ENCODE data around the gene DHX15. TPM values are rescaled to one million over a fixed set of nuclear protein-coding genes. Genes with fewer than 3 reads are reported as not detected.

The DHX15 gene
- total RNA-seq, 2 experiments from 2014 or later, result 185 to 187 TPM

DNA sequence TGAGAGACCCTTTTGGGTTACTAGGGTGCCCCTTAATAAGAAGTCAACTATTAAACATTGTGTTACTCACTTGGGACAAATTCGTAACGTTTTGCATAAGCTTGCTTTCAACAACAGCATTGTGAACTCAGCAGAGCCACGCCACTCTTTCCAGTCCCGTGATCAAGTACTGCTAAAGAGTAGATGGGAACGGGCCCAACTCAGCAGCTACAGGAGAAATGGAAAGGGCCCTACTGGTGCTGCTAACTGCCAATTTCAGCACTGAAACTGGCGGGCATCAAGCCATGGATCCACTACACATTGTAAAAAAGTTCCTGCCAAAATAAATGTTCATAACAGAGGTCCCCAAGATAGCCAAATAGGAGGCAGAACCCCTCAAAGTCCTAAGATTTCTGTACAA is 19.0 kb upstream of the DHX15 start:
- no peak for DNase-seq
- POLR2A ChIA-PET, result no interaction called here
- H3K9me3 Mint-ChIP-seq, result peaks cover 4% of the 10 kb centered on the region
- H3K4me1 Mint-ChIP-seq, result peaks cover 2% of the 10 kb centered on the region
- H3K27me3 Mint-ChIP-seq, result peaks cover 7% of the 10 kb centered on the region
- CTCF ChIA-PET, result no interaction called here
- H3K36me3 Mint-ChIP-seq (ENCODE audit: low read depth), result no peaks in the 10 kb centered on the region
- H3K4me3 Mint-ChIP-seq, result no peak overlapping the region
- no peak overlapping the region for H3K27ac Mint-ChIP-seq

DNA sequence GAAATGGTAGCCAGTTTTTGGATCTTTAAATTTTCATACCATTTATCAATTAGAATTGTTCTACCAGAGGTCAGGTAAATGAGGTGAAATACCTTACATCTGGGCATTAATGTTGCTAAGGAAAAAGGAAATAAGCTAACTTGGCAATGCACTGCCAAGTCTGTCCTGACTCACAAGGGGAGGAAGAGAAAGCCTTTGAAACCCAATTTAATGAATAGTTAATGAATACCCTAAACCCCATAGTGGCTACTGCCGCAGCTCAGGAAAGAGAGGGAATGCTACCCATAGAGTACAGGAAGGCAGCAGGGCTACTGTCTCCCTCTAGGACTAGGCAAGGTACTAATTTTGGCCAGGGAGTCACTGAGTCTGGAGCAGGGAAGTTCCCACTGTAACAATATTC is 16.8 kb upstream of the DHX15 start:
- Mint-ChIP-seq H3K36me3 (ENCODE audit: low read depth) (no peaks in the 10 kb centered on the region), H3K4me1 (peaks cover 2% of the 10 kb centered on the region), H3K27me3 (peaks cover 7% of the 10 kb centered on the region), H3K9me3 (peaks cover 5% of the 10 kb centered on the region), H3K27ac (no peak overlapping the region), H3K4me3 (no peak overlapping the region)
- ChIA-PET CTCF (interaction anchor here (0.6 to 2.1 kb wide), 3 partner anchors 10 to 44 kb away, joined by 3 to 4 read pairs (median 4); no protein-coding TSS in a partner anchor), POLR2A (no interaction called here)
- no peak for DNase-seq

DNA sequence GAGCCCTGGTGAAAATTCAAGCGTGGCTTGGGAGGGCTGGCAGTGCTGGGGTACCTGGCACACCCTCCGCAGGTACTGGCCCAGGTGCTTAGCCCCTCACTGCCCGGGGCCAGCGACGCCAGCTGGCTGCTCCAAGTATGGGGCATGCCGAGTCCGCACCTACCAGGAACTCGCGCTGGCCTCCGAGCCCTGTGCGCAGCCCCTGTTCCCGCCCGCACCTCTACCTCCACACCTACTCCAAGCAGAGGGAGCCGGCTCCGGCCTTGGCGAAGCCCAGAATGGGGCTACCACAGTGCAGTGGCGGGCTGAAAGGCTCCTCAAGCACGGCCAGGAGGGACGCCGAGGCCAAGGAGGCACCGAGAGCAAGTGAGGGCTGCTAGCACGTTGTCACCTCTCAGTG is 14.9 kb upstream of the DHX15 start:
- Mint-ChIP-seq H3K4me3 (no peak overlapping the region), H3K27ac (no peak overlapping the region), H3K9me3 (peaks cover 5% of the 10 kb centered on the region), H3K27me3 (peaks cover 4% of the 10 kb centered on the region), H3K36me3 (ENCODE audit: low read depth) (no peaks in the 10 kb centered on the region), H3K4me1 (no peaks in the 10 kb centered on the region)
- ChIA-PET POLR2A (no interaction called here), CTCF (interaction anchor here (1.7 to 2.1 kb wide), 2 partner anchors 12 to 14 kb away, joined by 4 read pairs; partner anchors contain the start of gene DHX15)
- DNase-seq, result no peak

DNA sequence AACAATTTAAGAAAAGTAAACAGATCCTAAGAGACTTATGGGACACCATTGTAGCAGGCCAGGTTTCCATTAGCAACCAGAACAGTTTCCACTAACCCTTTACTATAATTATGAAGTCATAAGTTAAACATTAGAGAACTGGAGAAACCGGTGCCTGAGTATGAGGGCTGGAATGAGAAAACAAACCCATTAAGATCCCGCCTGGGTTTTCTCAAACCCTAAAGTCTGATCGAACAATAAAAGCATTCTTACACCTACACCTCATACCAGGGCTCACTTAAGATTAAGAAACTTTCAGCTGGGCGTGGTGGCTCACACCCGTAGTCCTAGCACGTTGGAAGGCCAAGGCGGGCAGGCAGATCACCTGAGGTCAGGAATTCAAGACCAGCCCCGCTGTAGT is 13.7 kb upstream of the DHX15 start:
- CTCF ChIA-PET, result interaction anchor here (1.7 kb wide), 1 partner anchor 13 kb away, joined by 4 read pairs; the partner anchor contains the start of gene DHX15
- H3K4me1 Mint-ChIP-seq, result no peaks in the 10 kb centered on the region
- peaks cover 4% of the 10 kb centered on the region for H3K27me3 Mint-ChIP-seq
- POLR2A ChIA-PET, result no interaction called here
- peaks cover 5% of the 10 kb centered on the region for H3K9me3 Mint-ChIP-seq
- no peak overlapping the region for H3K4me3 Mint-ChIP-seq
- no peak overlapping the region for H3K27ac Mint-ChIP-seq
- DNase-seq, result no peak
- H3K36me3 Mint-ChIP-seq (ENCODE audit: low read depth), result no peaks in the 10 kb centered on the region

DNA sequence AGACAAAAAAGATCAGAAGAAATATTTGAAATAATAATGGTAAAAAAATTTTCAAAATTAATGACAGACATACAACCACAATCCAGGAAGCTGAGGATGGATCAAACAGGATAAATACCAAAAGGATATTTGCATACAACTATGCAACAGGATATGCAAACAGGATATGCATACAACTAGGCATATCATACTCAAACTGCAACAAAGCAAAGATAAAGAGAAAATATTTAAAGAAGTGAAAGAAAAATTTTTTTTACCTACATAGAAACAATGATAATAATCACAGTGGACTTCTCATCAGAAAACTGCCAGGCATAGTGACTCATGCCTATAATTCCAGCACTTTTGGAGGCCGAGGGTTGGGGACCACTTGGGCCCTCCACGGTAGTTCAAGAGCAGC is 11.3 kb upstream of the DHX15 start:
- Mint-ChIP-seq H3K9me3 (peaks cover 14% of the 10 kb centered on the region), H3K4me3 (no peak overlapping the region), H3K36me3 (ENCODE audit: low read depth) (peaks cover 4% of the 10 kb centered on the region), H3K4me1 (no peaks in the 10 kb centered on the region), H3K27ac (no peak overlapping the region), H3K27me3 (peaks cover 16% of the 10 kb centered on the region)
- POLR2A ChIA-PET, result no interaction called here
- CTCF ChIA-PET, result no interaction called here
- no peak for DNase-seq

DNA sequence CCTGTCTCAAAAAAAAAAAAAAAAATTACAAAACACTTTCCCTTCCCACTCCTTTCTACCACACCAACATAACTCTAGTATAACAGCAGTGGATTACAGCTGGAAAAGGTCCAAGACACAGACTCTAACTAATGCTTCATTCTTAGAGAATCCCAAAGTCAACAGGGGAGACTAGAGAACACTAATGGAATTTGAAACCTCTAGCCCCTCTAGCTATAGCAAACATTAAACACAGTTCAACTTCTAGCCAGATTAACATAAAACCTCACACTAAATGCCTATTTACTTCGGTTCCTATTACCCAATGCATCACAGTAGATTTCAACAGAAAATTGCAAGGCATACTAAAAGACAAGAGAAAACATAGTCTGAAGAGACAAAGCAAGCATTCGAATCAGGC is 10.5 kb upstream of the DHX15 start:
- Mint-ChIP-seq H3K4me1 (no peaks in the 10 kb centered on the region), H3K36me3 (ENCODE audit: low read depth) (peaks cover 7% of the 10 kb centered on the region), H3K4me3 (no peak overlapping the region), H3K27ac (no peak overlapping the region), H3K27me3 (peaks cover 16% of the 10 kb centered on the region), H3K9me3 (peaks cover 21% of the 10 kb centered on the region)
- CTCF ChIA-PET, result interaction anchor here (0.7 kb wide), 1 partner anchor 829 kb away, joined by 6 read pairs; no protein-coding TSS in a partner anchor
- POLR2A ChIA-PET, result no interaction called here
- DNase-seq, result no peak

DNA sequence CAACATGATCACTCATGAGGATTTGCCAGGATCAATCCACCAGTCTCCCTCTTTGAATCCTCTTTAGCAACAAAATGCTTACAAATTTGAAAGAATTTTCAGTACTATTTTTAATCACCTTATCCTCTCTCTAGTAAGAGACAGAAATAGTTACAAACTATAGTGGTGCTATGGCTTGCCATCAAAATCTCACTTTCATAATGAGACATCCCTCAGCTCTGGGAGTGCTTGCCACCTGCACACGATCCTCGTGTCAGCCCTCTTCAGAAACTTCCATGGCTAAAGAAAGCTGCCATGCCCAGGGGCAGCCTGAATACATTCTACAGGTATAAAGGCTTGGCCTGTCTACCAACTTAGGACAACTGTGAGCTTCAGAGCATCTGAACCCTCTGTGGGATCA is 5.1 kb upstream of the DHX15 start:
- H3K27me3 Mint-ChIP-seq, result peaks cover 12% of the 10 kb centered on the region
- DNase-seq, result no peak
- CTCF ChIA-PET, result no interaction called here
- peaks cover 11% of the 10 kb centered on the region for H3K4me1 Mint-ChIP-seq
- H3K4me3 Mint-ChIP-seq, result no peak overlapping the region
- H3K27ac Mint-ChIP-seq, result no peak overlapping the region
- H3K9me3 Mint-ChIP-seq, result peaks cover 24% of the 10 kb centered on the region
- POLR2A ChIA-PET, result no interaction called here
- peaks cover 9% of the 10 kb centered on the region for H3K36me3 Mint-ChIP-seq (ENCODE audit: low read depth)

DNA sequence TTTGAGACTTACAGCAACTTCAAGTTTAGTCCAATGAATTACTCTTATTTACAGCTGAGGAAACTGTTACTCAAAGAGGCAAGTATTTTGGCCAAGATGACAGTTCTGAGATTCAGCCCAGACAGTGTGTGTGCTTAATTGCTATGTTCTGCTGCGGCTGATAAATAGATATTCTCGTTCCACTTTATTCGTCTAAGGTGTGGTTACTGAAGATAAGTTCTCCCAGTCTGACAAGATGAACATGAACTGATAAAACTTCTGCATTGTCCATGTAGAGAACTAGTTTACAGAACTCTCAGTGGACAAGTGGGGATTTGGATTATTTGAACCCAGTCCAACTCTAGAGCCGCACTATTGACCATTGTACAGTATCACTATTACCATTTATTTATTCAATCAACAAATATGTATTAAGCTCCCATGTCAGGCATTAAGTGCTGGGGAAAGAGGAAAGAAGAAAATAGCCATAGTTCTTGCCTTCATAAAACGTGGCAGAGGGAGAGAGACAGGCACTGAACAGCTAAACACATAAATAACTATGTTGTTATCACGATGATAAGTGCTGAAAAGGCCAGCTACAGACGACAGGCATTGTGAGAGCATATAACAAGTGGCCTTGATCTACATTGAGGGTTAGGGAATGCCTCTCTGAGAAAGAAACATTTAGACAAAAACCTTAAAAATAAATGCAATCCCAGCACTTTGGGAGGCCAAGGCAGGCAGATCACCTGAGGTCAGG is 4.0 kb upstream of the DHX15 start:
- POLR2A ChIA-PET, result no interaction called here
- Mint-ChIP-seq H3K27ac (no peak overlapping the region), H3K36me3 (ENCODE audit: low read depth) (peaks cover 11% of the 10 kb centered on the region), H3K27me3 (peaks cover 12% of the 10 kb centered on the region), H3K9me3 (peaks cover 24% of the 10 kb centered on the region), H3K4me1 (peaks cover 11% of the 10 kb centered on the region), H3K4me3 (no peak overlapping the region)
- CTCF ChIA-PET, result no interaction called here
- DNase-seq, result no peak

DNA sequence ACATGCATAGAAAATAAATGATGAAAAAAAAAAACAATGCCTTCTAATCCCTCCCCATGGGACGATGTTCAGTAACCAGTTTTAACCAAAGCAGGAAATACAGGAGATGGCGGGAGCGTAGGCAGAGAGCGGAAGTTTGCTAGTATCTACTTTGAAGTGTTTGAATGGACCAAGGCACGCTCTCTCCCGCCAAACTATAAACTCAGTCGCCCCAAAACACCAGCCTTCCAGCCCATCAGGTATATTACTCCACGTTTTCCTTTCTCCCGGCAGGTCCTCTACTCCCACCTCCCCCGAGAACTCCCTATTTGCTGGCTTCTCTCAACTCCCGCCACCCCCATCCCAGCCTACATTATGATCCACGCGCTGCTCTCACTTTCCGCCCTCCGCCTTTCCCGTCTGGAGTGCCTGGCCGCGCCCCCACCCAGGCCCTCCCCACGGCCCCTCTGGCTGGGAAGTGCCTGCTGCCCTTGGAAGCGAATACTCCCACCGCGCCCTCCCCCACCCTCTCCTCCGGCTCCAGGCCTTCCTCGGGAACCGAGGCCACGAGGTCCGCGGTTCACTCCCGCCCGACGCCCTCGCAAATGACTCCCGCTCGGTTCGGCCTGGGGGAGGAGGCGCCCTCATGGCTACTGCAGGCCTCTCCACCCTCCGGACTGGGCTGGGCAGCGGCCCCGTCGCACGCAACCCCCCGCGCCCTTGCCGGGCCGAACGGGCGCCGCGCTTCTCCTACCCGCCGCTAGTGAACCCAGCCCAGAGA is 723 bp downstream of the DHX15 start:
- Mint-ChIP-seq H3K27me3 (no peaks in the 10 kb centered on the region), H3K27ac (peak overlapping the region; percentile 96), H3K4me3 (peak overlapping the region; percentile 93), H3K9me3 (peaks cover 4% of the 10 kb centered on the region), H3K36me3 (ENCODE audit: low read depth) (peaks cover 34% of the 10 kb centered on the region), H3K4me1 (peaks cover 42% of the 10 kb centered on the region)
- DNase-seq, result peak; percentile 62
- CTCF ChIA-PET, result interaction anchor here (2.8 kb wide), 1 partner anchor 11 kb away, joined by 8 read pairs; no protein-coding TSS in a partner anchor
- POLR2A ChIA-PET, result no interaction called here

DNA sequence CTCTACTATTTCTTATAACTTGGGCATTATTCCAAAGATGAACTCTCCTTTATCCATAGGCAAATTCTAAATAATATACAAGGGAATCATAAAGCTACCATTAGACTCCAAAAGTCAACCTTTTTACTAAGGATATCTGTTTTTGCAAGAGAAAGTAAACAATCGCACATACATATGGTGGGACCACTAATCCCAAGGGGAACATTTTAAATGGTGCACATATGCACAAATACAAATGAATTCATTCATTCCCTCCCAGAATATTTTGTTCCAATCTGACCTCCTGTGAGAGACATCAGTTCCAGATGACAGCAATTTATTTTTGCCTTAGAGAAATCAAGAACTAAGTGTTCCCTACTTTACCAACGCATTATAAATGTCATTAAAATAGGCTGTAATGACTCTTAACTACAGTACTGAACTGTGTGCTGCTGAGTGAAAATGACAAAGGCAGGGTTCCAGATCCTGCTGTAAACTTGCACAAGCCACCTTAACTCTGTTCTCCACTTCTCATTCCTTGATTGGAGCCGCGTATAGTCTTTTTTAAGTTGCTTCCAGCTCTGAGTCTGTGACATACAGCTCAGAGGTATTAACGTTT is 2.0 kb downstream of the DHX15 start:
- peaks cover 54% of the 10 kb centered on the region for H3K4me1 Mint-ChIP-seq
- POLR2A ChIA-PET, result no interaction called here
- CTCF ChIA-PET, result no interaction called here

DNA sequence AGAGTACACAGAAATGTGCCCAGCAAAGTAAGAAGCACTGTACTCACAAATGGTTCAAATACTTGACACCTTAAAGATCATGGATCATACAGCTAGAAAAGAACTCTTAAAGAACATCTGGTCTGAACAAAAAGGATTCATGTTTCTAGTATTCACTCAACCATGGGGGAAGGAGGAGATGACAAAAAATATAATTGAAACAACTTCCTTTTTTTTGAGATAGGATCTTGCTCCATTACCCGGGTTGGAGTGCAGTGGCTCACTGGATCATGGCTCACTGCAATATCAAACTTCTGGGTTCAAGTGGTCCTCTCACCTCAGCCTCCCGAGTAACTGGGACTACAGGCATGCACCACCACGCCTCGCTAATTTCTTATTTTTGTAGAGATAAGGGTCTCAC is 6.0 kb downstream of the DHX15 start:
- ChIA-PET POLR2A (no interaction called here), CTCF (no interaction called here)
- no peak overlapping the region for H3K27ac Mint-ChIP-seq
- H3K36me3 Mint-ChIP-seq (ENCODE audit: low read depth), result peaks cover 67% of the 10 kb centered on the region
- H3K4me3 Mint-ChIP-seq, result no peak overlapping the region
- peaks cover 70% of the 10 kb centered on the region for H3K4me1 Mint-ChIP-seq
- H3K27me3 Mint-ChIP-seq, result no peaks in the 10 kb centered on the region
- no peaks in the 10 kb centered on the region for H3K9me3 Mint-ChIP-seq
- no peak for DNase-seq

More for the DNA sequence above, 2.0 kb downstream of the DHX15 start:
- Mint-ChIP-seq H3K27ac (peak overlapping the region; percentile 96), H3K9me3 (no peaks in the 10 kb centered on the region), H3K36me3 (ENCODE audit: low read depth) (peaks cover 41% of the 10 kb centered on the region), H3K27me3 (no peaks in the 10 kb centered on the region), H3K4me3 (peak overlapping the region; percentile 93)
- no peak for DNase-seq

DNA sequence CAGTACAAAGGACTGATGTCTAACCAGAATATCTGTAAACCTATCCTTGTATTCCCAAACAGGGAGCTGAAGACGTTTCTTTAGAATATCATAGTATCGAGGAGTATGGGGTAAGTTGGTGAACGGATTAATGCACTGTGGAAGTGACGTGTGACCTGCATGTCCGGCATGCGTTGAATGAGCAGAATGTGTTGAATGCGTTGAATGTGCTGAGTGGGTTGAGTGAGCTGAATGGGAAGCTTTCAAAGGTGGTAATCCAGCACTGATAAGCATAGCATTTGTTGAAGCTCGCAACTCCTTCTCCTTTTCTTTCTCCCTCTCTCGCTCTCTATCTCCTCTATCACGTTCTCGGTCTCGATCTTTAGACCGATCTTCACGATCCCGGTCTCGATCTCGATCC is 8.1 kb downstream of the DHX15 start:
- POLR2A ChIA-PET, result no interaction called here
- CTCF ChIA-PET, result no interaction called here

DNA sequence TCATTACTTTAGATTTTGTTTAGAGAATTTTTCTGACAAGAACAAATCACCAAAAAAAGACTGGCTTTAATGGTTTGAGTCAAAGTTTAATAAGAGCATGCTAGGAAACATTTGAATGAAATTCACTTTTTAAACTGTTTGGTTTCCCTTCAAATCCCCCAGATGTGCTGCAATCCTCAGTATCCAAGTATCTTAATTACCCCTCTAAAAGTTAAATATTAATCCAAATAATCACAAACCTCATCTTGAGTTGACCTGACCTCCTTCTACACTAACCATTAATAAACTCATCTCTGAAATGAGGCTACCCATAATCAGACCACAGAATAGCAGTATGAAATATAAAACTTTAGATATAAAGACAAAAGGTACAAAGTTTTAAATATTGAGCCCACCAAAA is 10.1 kb downstream of the DHX15 start:
- ChIA-PET POLR2A (no interaction called here), CTCF (interaction anchor here (0.7 to 1.1 kb wide), 2 partner anchors 23 to 30 kb away, joined by 3 read pairs; no protein-coding TSS in a partner anchor)
- H3K27ac Mint-ChIP-seq, result no peak overlapping the region
- H3K9me3 Mint-ChIP-seq, result peaks cover 2% of the 10 kb centered on the region
- no peak for DNase-seq
- no peak overlapping the region for H3K4me3 Mint-ChIP-seq
- H3K36me3 Mint-ChIP-seq (ENCODE audit: low read depth), result peaks cover 71% of the 10 kb centered on the region
- peaks cover 75% of the 10 kb centered on the region for H3K4me1 Mint-ChIP-seq
- no peaks in the 10 kb centered on the region for H3K27me3 Mint-ChIP-seq

More for the DNA sequence above, 8.1 kb downstream of the DHX15 start:
- Mint-ChIP-seq H3K36me3 (ENCODE audit: low read depth) (peaks cover 64% of the 10 kb centered on the region), H3K4me3 (no peak overlapping the region), H3K9me3 (peaks cover 2% of the 10 kb centered on the region), H3K27ac (no peak overlapping the region), H3K4me1 (peaks cover 68% of the 10 kb centered on the region), H3K27me3 (no peaks in the 10 kb centered on the region)
- DNase-seq, result no peak
